Measurements from ENCODE around the gene FAM169A. TPM values are rescaled to one million over a fixed set of nuclear protein-coding genes. Genes with fewer than 3 reads are reported as not detected.
"Not testable (repeated sequence)": the region's sequence is repeated elsewhere in the genome, so short reads cannot be mapped to it uniquely, and the experiment has no call there.

FAM169A gene
- total RNA-seq, 2 experiments from 2014 or later, result 10.4 to 11.5 TPM

DNA sequence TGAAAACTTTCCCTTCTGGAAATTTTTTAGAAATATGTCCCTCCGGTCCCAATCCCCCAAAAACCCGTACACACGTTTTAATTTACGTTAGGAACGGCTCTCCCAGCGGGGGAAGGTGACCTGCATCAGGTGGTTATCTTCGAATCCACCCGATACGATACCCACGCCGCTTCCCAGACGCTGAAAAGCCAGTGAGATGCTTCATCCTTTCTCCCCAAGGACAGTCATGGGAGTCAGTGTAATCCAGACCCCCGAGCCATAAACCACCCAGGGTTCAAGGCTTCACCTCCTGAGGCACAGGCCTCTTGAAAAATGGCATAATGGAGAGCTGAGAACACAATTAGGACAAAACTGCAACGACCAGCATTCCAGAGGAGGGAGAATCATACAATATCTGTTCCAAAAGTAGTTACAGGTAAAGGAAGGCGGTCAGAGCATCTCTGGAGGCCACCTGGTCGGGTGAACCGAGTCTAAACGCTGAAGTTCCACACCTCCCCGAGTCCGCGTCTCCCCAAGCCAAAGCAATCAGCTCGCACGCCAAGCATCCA is 857 bp downstream of the FAM169A start:
- Mint-ChIP-seq H3K9me3 (no peaks in the 10 kb centered on the region), H3K27me3 (no peaks in the 10 kb centered on the region), H3K4me3 (peak overlapping the region; percentile 90), H3K27ac (peak overlapping the region; percentile 96), H3K36me3 (ENCODE audit: low read depth) (peaks cover 3% of the 10 kb centered on the region), H3K4me1 (ENCODE audit: low read depth) (peaks cover 31% of the 10 kb centered on the region)
- ChIA-PET CTCF (no interaction called here), POLR2A (interaction anchor here (1.0 to 1.8 kb wide), 2 partner anchors 22 to 371 kb away, joined by 3 to 4 read pairs; partner anchors contain the start of gene ANKRD31)
- intact Hi-C loops (cut with micrococcal nuclease), result no loop called here
- no peak for ATAC-seq
- DNase-seq, result no peak
- TF ChIP-seq, protein P1, sequence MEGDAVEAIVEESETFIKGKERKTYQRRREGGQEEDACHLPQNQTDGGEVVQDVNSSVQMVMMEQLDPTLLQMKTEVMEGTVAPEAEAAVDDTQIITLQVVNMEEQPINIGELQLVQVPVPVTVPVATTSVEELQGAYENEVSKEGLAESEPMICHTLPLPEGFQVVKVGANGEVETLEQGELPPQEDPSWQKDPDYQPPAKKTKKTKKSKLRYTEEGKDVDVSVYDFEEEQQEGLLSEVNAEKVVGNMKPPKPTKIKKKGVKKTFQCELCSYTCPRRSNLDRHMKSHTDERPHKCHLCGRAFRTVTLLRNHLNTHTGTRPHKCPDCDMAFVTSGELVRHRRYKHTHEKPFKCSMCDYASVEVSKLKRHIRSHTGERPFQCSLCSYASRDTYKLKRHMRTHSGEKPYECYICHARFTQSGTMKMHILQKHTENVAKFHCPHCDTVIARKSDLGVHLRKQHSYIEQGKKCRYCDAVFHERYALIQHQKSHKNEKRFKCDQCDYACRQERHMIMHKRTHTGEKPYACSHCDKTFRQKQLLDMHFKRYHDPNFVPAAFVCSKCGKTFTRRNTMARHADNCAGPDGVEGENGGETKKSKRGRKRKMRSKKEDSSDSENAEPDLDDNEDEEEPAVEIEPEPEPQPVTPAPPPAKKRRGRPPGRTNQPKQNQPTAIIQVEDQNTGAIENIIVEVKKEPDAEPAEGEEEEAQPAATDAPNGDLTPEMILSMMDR (IDR thresholded peaks at IDR 0.05), result no peak

DNA sequence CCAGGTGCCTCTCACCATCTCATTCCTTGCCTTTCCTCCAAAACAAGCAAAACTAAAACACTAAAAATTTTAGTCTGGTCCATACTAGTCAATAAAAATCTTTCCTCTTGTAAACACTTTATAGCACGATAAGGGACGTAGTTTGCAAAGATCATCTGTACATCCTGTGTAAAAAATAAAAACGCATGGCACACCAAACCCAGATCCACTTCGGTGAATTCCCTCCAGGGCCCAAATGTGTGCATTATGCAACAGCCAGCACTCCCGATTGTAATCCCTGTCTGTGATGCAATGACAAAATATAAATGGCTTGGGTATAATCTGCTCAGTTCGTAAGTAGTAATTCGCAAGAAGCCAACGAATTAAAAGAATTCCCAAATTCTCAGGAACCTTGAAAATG is 1.4 kb downstream of the FAM169A start:
- peaks cover 3% of the 10 kb centered on the region for H3K36me3 Mint-ChIP-seq (ENCODE audit: low read depth)
- ChIA-PET CTCF (no interaction called here), POLR2A (interaction anchor here (1.8 kb wide), 1 partner anchor 372 kb away, joined by 4 read pairs; the partner anchor contains the start of gene ANKRD31)

DNA sequence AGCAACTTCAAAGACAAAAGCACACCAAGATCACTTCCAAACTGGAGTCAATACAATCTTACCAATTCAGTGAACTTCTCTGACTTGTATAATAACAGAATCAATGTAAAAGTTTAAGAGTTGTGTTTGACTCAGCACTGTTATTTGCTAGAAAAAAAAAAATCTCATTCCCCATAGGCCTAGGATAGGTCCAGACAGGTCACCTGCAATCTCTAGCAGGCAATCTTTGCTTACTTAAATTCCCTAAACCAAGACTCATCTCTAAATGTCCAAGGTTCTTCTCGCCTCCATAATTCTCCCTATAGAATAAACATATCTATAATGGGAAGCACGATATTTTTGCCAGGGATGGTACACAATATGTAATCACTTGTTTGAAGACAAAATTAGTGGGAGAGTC is 2.5 kb downstream of the FAM169A start:
- TF ChIP-seq, protein P1 (IDR thresholded peaks at IDR 0.05), result no peak
- Mint-ChIP-seq H3K36me3 (ENCODE audit: low read depth) (peaks cover 3% of the 10 kb centered on the region), H3K27me3 (no peaks in the 10 kb centered on the region), H3K27ac (no peak overlapping the region), H3K9me3 (no peaks in the 10 kb centered on the region), H3K4me1 (ENCODE audit: low read depth) (peaks cover 31% of the 10 kb centered on the region), H3K4me3 (no peak overlapping the region)
- ChIA-PET CTCF (interaction anchor here (0.9 kb wide), 2 partner anchors 55 to 98 kb away, joined by 3 read pairs; no protein-coding TSS in a partner anchor), POLR2A (interaction anchor here (1.8 kb wide), 1 partner anchor 373 kb away, joined by 4 read pairs; the partner anchor contains the start of gene ANKRD31)
- ATAC-seq (no peak), DNase-seq (no peak)
- intact Hi-C loops (cut with micrococcal nuclease), result no loop called here

More for the DNA sequence above, 1.4 kb downstream of the FAM169A start:
- ATAC-seq (no peak), DNase-seq (no peak)
- H3K4me3 Mint-ChIP-seq, result peak overlapping the region; percentile 90
- intact Hi-C loops (cut with micrococcal nuclease), result no loop called here
- no peaks in the 10 kb centered on the region for H3K27me3 Mint-ChIP-seq
- H3K4me1 Mint-ChIP-seq (ENCODE audit: low read depth), result peaks cover 31% of the 10 kb centered on the region
- H3K9me3 Mint-ChIP-seq, result no peaks in the 10 kb centered on the region
- TF ChIP-seq, protein P1 (IDR thresholded peaks at IDR 0.05), result no peak
- H3K27ac Mint-ChIP-seq, result peak overlapping the region; percentile 27

DNA sequence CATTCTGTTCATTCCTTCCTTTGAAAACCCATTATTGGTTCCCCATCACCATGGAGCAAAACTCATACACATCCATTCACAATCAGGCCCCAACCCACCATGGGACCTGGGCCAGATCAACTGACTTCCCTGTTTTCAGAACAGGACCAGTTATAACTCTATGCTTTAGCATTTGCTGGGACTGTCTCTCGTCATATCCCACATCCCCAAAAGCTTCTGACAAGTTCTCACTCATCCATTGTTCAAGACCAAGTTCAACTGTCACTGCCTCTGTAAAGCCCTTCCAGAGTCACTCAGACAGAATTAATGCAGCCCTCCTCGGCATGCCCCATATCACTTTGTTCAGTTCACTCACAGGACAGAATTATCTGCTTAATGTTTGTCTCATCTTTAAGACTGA is 4.0 kb downstream of the FAM169A start:
- peaks cover 5% of the 10 kb centered on the region for H3K36me3 Mint-ChIP-seq (ENCODE audit: low read depth)
- no peak overlapping the region for H3K27ac Mint-ChIP-seq
- ChIA-PET POLR2A (interaction anchor here (0.8 to 1.6 kb wide), 2 partner anchors 18 to 484 kb away, joined by 3 to 4 read pairs; no protein-coding TSS in a partner anchor), CTCF (interaction anchor here (0.9 to 1.2 kb wide), 2 partner anchors 12 to 54 kb away, joined by 4 read pairs; no protein-coding TSS in a partner anchor)
- H3K4me1 Mint-ChIP-seq (ENCODE audit: low read depth), result peaks cover 31% of the 10 kb centered on the region
- TF ChIP-seq, protein P1 (IDR thresholded peaks at IDR 0.05), result no peak
- H3K9me3 Mint-ChIP-seq, result no peaks in the 10 kb centered on the region
- DNase-seq (no peak), ATAC-seq (no peak)
- no peaks in the 10 kb centered on the region for H3K27me3 Mint-ChIP-seq
- H3K4me3 Mint-ChIP-seq, result no peak overlapping the region
- intact Hi-C loops (cut with micrococcal nuclease), result no loop called here

DNA sequence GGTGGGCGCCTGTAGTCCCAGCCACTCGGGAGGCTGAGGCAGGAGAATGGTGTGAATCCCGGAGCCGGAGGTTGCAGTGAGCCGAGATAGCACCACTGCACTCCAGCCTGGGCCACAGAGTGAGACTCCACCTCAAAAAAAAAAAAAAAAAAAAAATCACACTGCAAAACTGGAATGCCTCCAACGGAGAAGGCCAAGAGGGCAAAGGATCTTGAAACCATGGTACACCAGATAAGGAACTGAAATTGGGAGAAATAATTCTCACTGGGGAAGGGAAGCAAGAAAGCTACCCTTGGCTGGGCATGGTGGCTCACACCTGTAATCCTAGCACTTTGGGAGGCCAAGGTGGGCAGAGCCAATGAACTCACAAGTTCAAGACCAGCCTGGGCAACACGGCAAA is 9.2 kb downstream of the FAM169A start:
- H3K4me3 Mint-ChIP-seq; intact Hi-C loops (cut with micrococcal nuclease): not testable (repeated sequence)

More for the DNA sequence above, 9.2 kb downstream of the FAM169A start:
- H3K27me3 Mint-ChIP-seq, CTCF ChIA-PET, ATAC-seq, H3K9me3 Mint-ChIP-seq, DNase-seq, H3K27ac Mint-ChIP-seq: not testable (repeated sequence)
- Mint-ChIP-seq H3K4me1 (ENCODE audit: low read depth) (peaks cover 17% of the 10 kb centered on the region), H3K36me3 (ENCODE audit: low read depth) (peaks cover 11% of the 10 kb centered on the region)
- POLR2A ChIA-PET, result interaction anchor here (0.7 kb wide), 1 partner anchor 25 kb away, joined by 3 read pairs; no protein-coding TSS in a partner anchor
